Measurements from ENCODE around the gene VEGFA. TPM values are rescaled to one million over a fixed set of nuclear protein-coding genes. Genes with fewer than 3 reads are reported as not detected.

The VEGFA gene
- total and polyA plus RNA-seq, 2 of the 8 experiments (the other 6 are each of a cell fraction or from before 2014, with no cell fraction given), result 42.2 to 58.5 TPM

- POLR2A ChIA-PET (ENCODE audit: partially characterized antibody), result no interaction called here
- Histone ChIP-seq H2BK120ac (replicated peaks; ENCODE audit: low read depth, low read length) (no peak overlapping the region), H3K14ac (ENCODE audit: insufficient read length) (no peak overlapping the region), H3K9ac (replicated peaks in 1 of 4; ENCODE audit: extremely low read depth in 1 of 4, low read depth in 3 of 4, low read length in 3 of 4) (no peak overlapping the region), H2AK5ac (ENCODE audit: low read depth, low read length) (no peak overlapping the region), H3K23me2 (ENCODE audit: low read depth, low read length) (no peaks in the 10 kb centered on the region), H3K4me1 (replicated peaks in 1 of 4; ENCODE audit: control insufficient read depth in 3 of 4, insufficient read depth in 4 of 4, low read length in 3 of 4) (peaks cover 0 to 4% (median 0%) of the 10 kb centered on the region in 4 experiments; a peak in 1 of 7 replicates), H2BK15ac (ENCODE audit: low read length) (no peak overlapping the region), H3K27ac (ENCODE audit: low read depth, low read length) (no peak overlapping the region), H2BK5ac (ENCODE audit: low read depth, low read length) (no peak overlapping the region), H2AFZ (ENCODE audit: low read length) (no peak overlapping the region), H4K8ac (ENCODE audit: extremely low read depth, insufficient read depth, low read length) (peak overlapping the region; percentile 12; the same call in 1 of the 2 replicates), H2BK12ac (ENCODE audit: low read depth, low read length) (no peak overlapping the region), H4K5ac (ENCODE audit: insufficient read length, low read depth, low read length) (no peak overlapping the region), H4K20me1 (replicated peaks in 1 of 2; ENCODE audit: control insufficient read depth in 1 of 2, insufficient read depth in 2 of 2, low read length in 2 of 2) (no peaks in the 10 kb centered on the region), H2BK20ac (ENCODE audit: low read length) (no peak overlapping the region), H3K56ac (replicated peaks; ENCODE audit: insufficient read length, low read depth, low read length) (no peak overlapping the region), H3K23ac (ENCODE audit: insufficient read length) (no peak overlapping the region), H3K18ac (ENCODE audit: extremely low read depth, low read length) (no peak overlapping the region; the same call in 1 of the 2 replicates), H4K91ac (replicated peaks; ENCODE audit: insufficient read length, low read length) (no peak overlapping the region), H3K36me3 (ENCODE audit: control insufficient read depth in 2 of 4, insufficient read depth in 4 of 4, low read length in 3 of 4) (no peaks in the 10 kb centered on the region), H3K4me3 (ENCODE audit: extremely low read depth in 1 of 4, insufficient read depth in 2 of 4, low read depth in 3 of 4, low read length in 4 of 4) (no peak overlapping the region), H3K9me3 (ENCODE audit: insufficient read depth in 2 of 2, low read depth in 1 of 2, low read length in 1 of 2) (no peaks in the 10 kb centered on the region), H3K4me2 (ENCODE audit: insufficient read depth in 1 of 2, low read depth in 2 of 2, low read length in 2 of 2) (no peak overlapping the region), H3K79me2 (ENCODE audit: control insufficient read depth in 1 of 2, insufficient read depth in 2 of 2, low read length in 2 of 2) (no peaks in the 10 kb centered on the region), H3K4ac (replicated peaks; ENCODE audit: insufficient read length, low read depth, low read length) (peak overlapping the region; percentile 40), H3K79me1 (ENCODE audit: low read depth, low read length) (no peaks in the 10 kb centered on the region), H3K27me3 (replicated peaks in 1 of 4; ENCODE audit: control insufficient read depth in 3 of 4, extremely low read depth in 1 of 4, insufficient read depth in 3 of 4, low read length in 3 of 4) (no peaks in the 10 kb centered on the region; a peak in 1 of 7 replicates)
- CTCF ChIA-PET (ENCODE audit: partially characterized antibody), result interaction anchor here (1.0 to 1.3 kb wide), 5 partner anchors 9 to 287 kb away, joined by 3 to 5 read pairs (median 3); no protein-coding TSS in a partner anchor
- FAIRE-seq (no peak), DNase-seq (ENCODE audit: low read depth in 1 of 2, low spot score in 2 of 2) (no peak)
- 75% methylated on average over 14 of the region's 14 CpGs; no CpG with 5 or more reads in 1 of the 2 experiments for WGBS, 2 experiments (ENCODE audit: extremely low coverage in 1 of 2, insufficient coverage in 1 of 2, insufficient read length in 1 of 2, insufficient replicate concordance in 2 of 2, low coverage in 1 of 2, low lambda C conversion rate in 2 of 2, missing lambda C conversion rate in 1 of 2)
- TF ChIP-seq CREB1 (IDR thresholded peaks at IDR 0.05) (no peak), RFX5 (IDR thresholded peaks at IDR 0.05; ENCODE audit: borderline replicate concordance, low read depth, low read length) (no peak), YY1 (IDR thresholded peaks at IDR 0.05; ENCODE audit: low read depth, low read length) (no peak), ATF3 (IDR thresholded peaks at IDR 0.05; ENCODE audit: insufficient read depth, low read depth, low read length) (no peak), BRCA1 (IDR thresholded peaks at IDR 0.05; ENCODE audit: low read depth, low read length) (no peak)
Observed at GRCh38 chr6:43809417-43810305, 39.6 kb downstream of the VEGFA start.
